HuH-7 (cell line): Measurements from ENCODE around the gene SUGCT.

ENCODE experiments used
- DNase-seq: peaks from one replicate; pipeline ENCODE4 v3.0.0; 2011; ENCODE audit warnings: low spot score

The SUGCT gene

DNA sequence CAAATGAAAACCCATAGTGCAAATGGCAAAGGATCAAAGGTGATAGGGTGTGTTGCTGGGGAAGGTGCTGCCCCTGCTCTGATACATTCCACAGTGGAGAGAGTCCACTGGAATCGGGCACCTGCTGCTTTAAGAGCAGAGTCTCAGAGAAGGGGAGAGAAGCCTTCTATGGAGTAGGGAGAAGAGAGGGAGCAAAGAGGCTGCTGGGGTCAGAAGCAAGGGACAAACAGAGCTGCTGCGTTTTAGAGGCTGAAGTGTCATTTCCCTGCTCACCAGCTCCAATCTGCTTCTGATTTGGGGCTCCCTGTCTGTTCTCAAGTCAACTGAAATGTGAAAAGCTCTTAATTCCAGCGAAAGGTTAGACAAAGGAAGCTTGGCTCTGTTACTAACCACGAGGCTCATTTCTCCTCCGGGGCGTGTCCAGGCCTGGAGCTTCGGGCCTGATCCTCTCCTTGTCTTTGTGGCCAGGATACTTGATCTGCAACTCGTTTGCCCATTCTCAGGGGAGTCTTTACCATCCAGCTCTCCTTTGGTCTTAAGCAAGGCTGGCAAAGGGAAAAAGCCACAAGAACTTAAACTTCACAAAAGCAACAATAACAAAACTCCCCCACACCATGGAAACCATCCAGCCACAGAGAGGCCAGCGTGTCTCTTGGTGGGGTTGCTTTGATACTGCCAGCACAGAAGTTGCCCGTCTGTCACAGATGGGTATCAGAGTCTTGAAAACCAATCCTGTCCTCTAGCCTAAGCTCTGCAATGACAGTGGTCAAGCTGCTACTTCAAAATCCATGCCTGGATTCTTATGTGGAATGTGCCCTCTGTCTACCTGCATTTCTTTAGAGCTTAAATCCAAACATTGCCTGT, 692.6 kb downstream of the SUGCT start:
- no peak for DNase-seq

DNA sequence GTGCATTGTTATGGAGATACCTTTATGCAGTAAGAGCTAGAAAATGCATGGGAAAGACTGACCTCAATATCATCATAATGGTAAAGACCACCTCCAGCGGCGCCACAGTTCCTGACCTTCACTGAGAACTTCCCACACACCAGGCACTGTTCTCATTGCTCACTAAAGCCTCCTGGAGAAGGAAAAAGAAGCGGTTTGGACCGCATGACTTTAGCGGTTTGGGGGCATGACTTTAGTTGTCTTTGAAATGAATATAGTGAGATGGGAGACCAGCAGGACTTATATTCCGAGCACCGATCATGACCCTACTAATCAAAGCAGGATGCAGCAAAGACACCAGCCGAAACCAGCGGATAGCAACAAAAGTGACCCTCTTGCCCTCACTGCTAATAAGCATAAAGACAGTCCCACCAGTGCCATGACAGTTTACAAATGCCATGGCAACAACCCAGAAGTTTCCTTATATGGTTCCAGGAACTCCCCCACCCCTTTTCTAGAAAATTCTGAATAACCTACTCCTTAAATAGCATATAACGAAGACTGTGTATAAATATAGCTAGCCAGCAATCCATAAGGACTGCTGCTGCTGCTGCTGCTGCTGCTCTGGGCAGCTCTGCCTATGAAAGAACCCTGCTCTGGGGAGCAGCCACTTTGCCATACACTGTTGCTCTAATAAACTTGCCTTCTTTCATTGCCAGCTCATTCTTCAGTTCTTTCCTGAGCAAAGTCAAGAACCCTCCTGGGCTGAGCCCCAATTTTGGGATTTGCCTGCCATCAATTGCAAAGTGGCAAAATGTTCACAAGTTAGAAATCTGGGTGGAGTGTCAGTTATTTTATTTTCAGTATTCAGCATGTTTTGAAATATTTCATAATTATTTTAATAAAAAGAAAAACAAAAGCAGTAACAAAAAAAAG, 694.1 kb downstream of the SUGCT start:
- no peak for DNase-seq

DNA sequence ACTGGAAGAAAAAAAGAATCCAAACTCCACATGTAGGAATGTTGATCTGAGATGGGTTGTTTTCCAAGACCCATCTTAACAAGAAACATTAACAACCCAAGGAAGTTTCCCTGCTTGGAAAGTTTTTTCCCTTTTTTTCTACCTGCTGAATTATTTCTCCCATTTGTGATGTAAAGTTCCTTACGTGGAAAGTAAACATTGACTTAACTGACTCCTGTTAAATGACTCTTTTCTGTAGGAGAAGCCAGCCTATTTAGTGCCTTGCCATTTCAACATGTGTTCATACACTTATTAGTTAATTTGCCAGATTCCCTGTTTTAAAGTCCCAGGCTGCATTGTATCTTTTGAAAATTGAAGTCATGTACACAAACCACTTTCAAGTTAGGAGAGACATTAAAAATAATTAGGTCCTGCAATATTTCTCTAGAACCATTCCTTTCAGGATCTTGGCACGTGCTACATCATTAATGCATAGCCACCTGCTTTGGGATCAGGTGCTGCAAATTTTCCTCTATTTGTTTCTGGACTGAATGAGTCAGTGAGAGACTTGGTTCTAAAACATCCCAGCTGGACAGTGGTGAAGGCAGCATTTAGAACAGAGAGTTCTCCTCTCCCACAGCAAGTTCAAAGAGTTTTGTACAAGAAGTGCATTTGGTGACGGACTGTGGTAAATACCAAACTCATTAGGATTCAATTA, 698.5 kb downstream of the SUGCT start:
- no peak for DNase-seq

DNA sequence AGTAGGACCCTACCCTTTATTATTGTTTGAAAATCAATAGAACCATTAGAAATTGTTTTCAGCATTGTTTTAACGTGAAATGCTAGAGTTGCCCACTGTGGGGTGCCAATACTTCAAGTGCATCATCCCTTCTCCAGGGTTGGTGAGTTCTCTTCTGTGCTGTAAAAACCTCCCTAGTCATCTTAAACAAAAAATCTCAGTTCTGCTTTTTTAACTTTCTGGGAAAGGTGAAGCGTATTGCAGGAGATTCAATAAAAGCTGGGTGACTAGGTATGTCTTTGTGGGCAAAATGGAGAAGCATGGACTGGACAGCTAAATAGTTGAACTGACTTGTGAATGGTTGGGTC, 699.1 kb downstream of the SUGCT start:
- no peak for DNase-seq

DNA sequence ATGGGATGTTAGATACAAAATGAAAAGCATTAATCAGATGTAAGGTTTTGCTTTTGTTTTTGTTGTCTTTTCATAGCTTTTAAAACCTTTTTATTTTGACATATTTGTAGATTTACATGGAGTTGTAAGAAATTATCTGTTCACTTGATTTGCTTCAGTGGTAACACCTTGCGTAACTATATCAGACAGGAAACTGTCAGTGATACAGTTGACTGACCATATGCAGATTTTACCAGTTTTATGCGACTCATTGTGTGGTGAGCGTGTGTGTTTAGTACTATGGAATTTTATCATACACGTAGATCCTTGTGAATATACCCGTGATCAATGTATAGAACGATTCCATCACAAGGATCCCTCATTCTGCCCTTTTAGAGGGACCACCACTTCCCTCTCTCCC, 701.4 kb downstream of the SUGCT start:
- no peak for DNase-seq

DNA sequence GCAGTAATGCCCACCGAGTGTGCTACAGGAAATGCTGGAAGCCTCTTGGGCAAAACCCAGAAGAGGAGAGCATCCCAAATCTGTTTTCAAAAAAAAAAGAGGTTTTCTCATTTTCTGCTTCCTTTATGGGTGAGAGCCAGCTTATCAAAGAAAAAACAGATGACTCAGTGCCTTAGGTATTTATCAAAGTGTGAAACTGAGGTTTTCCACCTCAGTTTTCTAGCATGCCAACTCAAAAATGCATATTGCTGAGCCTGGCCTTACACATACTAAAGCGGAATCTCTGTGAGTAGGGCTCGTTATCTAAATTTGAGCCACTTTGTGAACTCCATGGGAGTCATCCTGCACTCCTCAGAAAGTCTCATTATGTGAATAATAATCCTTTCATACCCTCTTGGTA, 705.1 kb downstream of the SUGCT start:
- no peak for DNase-seq

DNA sequence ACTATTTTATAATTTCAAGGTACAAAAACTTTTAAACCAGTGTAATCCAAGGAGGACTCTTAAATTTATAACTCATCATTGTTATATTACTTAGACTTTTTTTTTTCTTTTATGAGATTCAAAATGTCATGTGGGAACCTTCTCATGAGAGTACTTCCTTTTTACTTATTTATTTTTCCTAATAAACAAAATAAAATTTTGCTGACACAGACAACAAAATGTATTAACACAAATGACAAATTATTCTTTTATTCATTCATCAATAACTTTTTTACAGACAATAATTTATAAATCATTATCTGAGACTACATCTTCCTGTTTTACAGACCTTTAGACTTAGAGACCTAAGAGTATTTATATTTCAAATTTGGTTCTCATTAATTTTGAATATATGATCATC, 706.2 kb downstream of the SUGCT start:
- no peak for DNase-seq

DNA sequence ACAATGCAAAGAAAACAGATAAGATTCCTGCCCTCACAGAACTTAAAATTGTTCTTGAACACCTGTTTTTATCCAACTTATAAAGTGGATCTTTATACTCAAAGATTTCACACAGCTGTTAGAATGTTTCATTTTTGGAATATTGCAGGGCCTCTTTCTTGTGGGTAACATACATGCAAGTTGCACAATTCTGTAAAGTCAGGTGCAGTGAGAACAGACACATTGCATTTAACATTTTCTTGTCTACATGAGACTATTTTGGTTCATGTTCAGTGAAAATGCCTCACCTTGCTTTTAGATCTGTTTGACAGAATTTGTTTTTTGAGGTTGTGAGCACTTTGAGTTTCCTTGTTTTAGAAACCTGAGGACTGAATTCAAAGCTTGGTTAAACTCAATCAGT, 707.8 kb downstream of the SUGCT start:
- DNase-seq: no peak

DNA sequence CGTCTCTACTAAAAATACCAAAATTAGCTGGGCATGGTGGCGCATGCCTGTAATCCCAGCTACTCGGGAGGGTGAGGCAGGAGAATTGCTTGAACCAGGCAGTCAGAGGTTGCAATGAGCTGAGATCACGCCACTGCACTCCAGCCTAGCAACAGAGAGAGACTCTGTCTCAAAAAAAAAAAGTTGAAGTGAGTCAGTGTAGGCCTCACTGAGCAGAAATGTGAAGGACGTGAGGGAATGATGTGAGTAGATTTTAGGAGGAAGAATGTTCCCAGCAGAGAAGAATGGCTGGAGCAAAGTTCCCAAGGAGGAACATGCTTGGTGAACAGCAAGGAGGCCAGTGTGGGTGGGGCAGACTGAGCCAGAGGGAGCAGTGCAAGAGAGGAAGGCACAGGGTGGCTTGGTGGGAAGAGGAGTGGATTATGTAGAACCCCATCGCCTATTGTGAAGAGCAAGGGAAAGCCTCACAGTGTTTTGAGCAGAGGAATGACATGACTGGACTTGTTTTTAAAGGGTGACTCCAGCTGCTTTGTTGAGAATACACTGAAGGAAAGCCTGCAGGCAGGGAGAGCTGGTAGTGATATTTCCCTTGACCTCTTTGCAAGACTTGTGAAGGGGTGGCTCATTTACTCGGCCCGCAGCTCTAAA, 708.7 kb downstream of the SUGCT start:
- DNase-seq: no peak

DNA sequence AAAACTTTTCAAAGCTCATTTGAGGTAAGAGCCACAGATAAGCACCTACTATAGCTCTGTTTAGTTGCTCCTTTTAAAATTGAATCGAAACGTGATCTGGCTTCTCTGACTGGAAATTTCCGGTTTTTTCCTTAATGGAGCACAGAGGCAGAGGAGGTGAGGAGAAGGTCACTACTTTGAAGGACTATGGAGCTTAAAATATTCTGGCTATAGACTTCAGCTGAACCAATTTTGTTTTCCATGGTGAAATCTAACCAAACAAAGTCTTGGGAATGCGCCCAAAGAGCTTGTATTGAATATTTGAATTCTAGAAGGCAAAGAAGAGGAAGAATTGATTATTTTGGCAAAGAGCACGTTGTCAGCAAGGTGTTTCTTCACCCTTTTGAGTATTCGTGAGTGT, 711.1 kb downstream of the SUGCT start:
- DNase-seq: no peak

DNA sequence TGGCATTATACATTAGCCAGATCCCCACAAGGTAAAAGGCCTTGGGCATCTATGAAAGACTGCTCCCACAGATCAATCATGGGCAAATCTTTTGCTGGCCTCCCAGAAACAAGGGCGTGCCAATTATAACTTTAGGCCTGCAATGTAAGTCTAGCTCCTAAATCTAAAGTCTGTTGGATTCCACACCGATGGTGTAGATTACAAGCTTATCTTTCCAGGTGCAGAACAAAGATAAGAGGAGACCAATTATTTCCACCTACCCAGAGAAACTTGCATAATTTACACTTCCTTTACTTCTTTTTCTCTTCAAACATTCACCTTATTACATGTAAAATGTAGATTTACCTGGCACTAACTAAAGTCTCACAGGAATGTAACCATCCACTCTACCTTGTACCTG, 713.1 kb downstream of the SUGCT start:
- no peak for DNase-seq

DNA sequence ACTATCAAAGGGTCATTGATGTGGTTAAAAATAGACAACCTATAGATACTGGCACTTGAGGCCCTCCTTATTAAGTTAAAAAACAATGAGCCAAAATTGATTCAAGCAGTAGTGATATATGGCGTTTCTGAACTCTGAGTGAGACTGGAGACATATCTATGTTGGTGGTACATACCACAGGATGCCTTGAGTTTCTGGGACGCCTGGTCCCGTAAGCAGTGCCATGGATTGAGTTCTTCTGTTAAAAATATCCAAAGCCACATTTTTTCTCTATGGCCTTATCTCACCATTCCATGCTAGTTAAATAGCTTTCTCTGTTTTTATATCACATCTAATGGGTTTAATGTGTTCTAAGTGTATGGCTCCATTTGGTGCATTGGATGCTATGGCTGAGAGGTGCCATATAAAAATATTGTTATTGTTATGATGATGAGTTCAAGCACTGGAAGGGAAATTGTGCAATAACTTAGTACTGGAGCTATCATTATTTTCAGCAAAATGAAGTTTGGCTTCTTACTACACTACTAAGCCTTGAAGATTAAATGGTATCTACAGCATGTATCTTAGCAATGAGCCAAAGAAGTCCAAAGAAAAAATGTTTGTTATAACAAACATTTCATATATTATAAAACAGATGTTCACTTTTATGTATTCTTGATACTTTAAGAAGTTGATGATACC, 713.9 kb downstream of the SUGCT start:
- no peak for DNase-seq

DNA sequence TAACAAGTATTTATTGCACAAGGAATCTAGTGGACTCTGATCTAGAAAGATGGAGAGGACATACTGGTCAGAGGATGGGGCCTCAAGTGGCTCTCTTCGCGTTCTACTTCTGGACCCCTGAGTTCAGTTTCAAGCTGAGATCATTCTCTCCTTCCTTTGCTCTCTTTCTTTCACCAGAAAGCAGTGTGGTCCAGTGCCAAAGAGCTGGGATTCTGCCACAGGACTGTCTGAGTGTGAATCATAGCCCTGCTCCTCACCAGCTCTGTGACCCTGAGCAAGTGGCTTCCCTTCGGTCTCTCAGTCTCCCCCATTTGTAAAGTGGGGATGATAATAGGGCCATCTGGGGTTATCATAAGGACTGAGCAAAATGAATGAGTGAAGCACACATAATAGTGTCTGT, 715.2 kb downstream of the SUGCT start:
- no peak for DNase-seq

DNA sequence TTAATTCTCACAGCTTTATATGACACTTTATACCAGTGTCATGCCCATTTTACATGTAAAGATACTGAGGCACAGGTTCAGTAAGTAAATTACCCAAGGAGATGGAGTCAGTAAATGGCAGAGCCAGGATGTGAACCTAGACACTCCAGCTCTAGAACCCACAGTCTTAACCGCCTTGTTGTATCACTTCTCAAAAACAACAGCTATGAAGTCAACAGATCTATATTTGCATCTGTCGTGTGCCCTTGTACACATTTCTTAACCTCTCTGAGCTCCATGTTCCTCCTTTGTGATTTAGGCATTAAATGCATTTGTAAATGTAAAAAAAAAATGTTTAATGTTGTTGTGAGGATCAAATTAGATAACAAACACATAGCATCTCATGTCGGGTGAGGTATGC, 716.2 kb downstream of the SUGCT start:
- no peak for DNase-seq

DNA sequence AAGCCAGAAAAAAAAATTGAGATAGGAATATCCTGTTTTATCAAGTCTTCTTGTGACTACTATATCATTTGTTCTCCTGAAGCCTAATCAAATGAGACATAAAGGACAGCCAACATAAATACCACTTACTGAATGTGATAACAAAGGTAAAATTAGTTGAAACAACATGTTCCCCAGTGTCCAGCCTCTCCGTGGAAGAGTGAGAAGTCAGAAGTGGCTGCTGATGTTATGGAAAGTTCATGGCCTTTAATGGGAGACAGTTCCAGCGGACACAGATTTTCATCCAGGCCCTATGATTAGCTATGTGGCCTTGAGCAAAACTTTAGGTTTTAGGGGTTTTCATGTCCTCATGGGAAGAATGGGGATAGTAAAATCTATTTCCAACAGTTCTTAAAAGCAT, 724.3 kb downstream of the SUGCT start:
- DNase-seq: no peak

DNA sequence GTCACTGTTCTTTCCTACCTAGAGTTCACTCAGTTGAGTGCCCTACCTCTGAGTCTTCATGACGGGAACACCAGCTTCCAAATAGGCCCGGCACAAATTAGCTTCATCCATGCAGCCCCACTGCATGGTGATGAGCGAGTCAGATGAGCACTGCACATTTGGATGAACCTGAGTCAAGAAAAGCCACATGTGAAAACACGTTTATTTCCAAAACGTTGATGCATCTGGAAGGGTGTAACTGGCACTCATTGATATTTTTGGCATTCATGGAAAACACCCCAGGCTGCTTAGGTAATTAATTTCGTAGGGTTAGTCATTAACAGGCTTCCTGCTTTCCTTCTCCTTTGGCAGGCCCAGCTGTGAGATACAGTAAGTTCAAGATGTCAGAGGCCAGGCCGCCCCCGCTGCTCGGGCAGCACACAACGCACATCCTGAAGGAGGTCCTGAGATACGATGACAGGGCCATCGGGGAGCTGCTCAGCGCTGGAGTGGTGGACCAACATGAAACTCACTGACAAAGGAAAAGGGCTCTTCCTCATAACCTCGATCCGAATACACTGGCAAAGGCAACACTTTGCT, 725.2 kb downstream of the SUGCT start:
- DNase-seq: no peak

DNA sequence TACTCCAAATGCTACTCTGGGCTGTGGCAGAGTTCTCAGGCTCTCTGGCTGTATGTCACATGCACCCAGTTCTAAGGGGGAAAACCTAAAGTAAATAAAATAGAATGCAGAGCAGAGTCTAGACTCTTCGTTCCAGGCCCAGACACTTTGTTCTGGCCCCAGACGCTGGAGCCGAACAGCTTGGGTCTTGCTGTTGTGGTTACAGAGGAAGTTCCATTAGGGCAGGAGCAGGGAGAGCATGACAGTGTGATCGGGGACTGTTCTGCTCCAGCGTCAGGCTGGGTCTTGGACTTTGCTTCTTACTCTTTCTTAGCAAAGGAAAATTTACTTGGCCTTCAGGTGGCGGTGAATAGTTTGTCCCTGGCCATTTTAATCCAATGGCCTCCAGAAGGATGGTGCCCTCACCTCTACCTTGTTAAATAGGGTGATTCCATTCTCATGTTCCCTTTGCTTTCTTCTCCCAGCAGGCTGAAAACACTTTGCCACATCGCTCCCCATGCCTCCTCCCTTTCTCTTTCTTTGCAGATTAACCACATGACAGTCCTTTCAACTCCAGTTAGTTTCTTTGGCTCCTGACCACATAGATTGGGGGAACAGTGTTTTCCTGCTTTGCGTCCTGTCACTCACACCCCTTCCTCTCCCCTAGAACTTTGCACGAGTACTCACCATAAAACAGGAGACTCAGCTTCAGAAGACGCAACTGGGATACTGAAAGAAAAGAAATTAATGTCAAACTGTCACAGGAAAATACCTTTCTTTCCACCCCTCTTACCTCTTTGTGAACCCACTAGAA, 730.8 kb downstream of the SUGCT start:
- DNase-seq: no peak

DNA sequence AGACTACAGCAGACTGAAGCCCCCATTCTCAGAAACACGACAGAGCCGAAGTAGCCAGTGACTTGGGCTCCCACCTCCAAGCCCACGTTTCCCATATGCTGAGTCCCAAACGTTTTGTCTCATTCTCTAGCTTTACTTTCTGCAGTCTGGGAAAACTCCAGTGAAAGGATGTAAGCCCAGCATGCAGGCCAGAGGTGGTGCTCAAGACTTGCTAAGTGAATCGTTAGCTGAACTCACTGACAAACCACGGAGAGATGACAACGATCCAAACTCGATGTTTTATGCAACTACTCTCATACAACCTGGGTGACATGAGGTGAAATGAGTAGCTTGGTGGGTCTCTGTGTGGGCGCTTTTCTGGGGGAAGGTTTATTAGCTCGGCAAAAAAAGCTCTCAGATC, 731.8 kb downstream of the SUGCT start:
- DNase-seq: no peak

DNA sequence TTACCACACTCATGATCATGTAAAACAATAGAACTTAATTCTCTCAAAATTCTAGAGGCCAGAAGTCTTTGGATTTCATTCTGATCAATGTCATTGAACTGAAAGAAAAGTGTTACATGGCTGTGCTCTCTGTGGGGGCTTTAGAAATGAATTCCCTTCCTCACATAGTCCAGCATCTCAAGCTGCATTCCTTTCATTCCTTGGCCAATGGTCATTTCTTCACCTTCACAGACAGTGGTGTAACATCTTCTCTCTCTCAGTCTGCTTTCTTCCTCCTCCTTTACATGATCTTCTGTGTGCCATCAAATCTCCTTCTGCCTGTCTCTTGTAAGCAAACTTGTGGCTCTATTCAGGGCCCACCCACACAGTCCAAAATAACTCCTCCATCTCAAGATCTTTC, 735.3 kb downstream of the SUGCT start:
- DNase-seq: no peak

DNA sequence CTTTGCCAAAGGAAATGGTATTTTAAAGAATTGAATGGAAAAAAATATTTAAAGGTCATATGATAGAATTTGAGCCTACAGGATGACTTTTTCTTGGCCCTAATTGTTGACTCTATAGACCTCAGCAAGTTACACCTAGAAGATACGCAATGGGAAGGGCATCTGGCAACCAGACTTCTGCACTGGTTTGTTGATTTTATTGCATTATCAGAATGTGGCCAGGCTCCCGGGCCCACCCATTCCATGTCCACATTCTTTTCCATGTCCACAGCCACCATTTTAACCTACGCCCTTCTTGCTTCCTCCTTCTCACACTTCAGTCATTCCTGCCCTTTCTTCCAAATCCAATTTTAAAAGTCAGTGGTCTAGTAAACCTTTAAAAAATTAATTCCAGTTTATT, 738.4 kb downstream of the SUGCT start:
- DNase-seq: no peak

DNA sequence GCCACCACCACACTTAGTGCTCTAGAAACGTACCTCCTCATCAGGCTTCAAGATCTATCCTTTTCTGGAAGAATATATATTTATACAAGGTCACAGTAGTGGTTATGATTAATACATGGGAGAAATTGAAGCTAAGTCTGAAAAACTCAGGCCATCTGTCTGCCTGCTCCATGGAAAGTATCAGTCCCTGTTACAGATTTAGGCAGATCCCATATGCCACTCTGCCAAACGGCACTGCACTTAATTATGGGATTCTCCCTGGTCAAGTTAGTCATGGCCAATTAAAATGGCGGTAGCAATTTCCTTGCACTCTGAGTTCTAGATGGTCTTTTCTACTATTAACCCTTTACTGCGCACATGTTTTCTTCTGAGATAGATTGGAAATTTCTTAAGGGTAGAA, 740.0 kb downstream of the SUGCT start:
- no peak for DNase-seq
